ENCODE measurements around the gene PHB1. TPM values are rescaled to one million over a fixed set of nuclear protein-coding genes. Genes with fewer than 3 reads are reported as not detected.

The PHB1 gene
- total RNA-seq, 4 donors from 2014 or later = 86.9 to 139 (median 111) TPM

- no peak for TF ChIP-seq CTCF (IDR thresholded peaks at IDR 0.05)
- ATAC-seq (ENCODE audit: low FRiP score) = no peak
- no peak for DNase-seq (ENCODE audit: low spot score)
Observed at GRCh38 chr17:49384951-49385350, 29.7 kb downstream of the PHB1 start.

GRCh38 chr17:49383060-49383459 lies 31.6 kb downstream of the PHB1 start:
- ATAC-seq (ENCODE audit: low FRiP score) (no peak), DNase-seq (ENCODE audit: low spot score) (no peak)
- TF ChIP-seq CTCF (IDR thresholded peaks at IDR 0.05) = no peak

- ATAC-seq (ENCODE audit: low FRiP score) (no peak), DNase-seq (ENCODE audit: low spot score) (no peak)
Observed at GRCh38 chr17:49382556-49382955, 32.1 kb downstream of the PHB1 start.

GRCh38 chr17:49381793-49382192 lies 32.9 kb downstream of the PHB1 start:
- ATAC-seq (ENCODE audit: low FRiP score) (no peak), DNase-seq (ENCODE audit: low spot score) (no peak)
- no peak for TF ChIP-seq CTCF (IDR thresholded peaks at IDR 0.05)

More at GRCh38 chr17:49382556-49382955, 32.1 kb downstream of the PHB1 start:
- no peak for TF ChIP-seq CTCF (IDR thresholded peaks at IDR 0.05)

GRCh38 chr17:49381033-49381432 lies 33.6 kb downstream of the PHB1 start:
- no peak for DNase-seq (ENCODE audit: low spot score)
- no peak for ATAC-seq (ENCODE audit: low FRiP score)
- no peak for TF ChIP-seq CTCF (IDR thresholded peaks at IDR 0.05)

- ATAC-seq (ENCODE audit: low FRiP score) (no peak), DNase-seq (ENCODE audit: low spot score) (no peak)
- no peak for TF ChIP-seq CTCF (IDR thresholded peaks at IDR 0.05)
Observed at GRCh38 chr17:49379926-49380325, 34.8 kb downstream of the PHB1 start.

- DNase-seq (ENCODE audit: low spot score) (no peak), ATAC-seq (ENCODE audit: low FRiP score) (no peak)
- no peak for TF ChIP-seq CTCF (IDR thresholded peaks at IDR 0.05)
Observed at GRCh38 chr17:49378311-49378710, 36.4 kb downstream of the PHB1 start.

Measured in omental fat pad (tissue), 4 donors.